HG03457 (cell line): ENCODE data around the gene ZNF587B.
"Not testable (repeated sequence)": the region's sequence is repeated elsewhere in the genome, so short reads cannot be mapped to it uniquely, and the experiment has no call there.

Source experiments
- ATAC-seq: cut with Tn5 transposase; IDR thresholded peaks from one replicate; pipeline ENCODE4 v1.9.1; 2021; ENCODE audit warnings: moderate number of reproducible peaks; ENCODE audit not compliant: unreplicated experiment

The ZNF587B gene

DNA sequence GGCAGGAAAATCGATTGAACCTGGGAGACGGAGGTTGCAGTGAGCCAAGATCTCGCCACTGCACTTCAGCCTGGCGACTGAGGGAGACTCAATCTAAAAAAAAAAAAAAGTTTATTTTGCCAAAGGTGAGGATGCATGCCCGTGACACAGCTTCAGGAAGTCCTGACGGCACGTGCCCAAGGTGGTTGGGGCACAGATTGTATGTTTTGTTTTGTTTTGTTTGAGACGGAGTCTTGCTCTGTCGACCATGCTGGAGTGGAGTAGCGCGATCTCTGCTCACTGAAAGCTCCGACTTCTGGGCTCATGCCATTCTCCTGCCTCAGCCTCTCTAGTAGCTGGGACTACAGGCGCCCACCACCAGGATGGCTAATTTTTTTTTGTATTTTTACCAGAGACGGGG lies 12.1 kb upstream of the ZNF587B start:
- no peak for ATAC-seq

DNA sequence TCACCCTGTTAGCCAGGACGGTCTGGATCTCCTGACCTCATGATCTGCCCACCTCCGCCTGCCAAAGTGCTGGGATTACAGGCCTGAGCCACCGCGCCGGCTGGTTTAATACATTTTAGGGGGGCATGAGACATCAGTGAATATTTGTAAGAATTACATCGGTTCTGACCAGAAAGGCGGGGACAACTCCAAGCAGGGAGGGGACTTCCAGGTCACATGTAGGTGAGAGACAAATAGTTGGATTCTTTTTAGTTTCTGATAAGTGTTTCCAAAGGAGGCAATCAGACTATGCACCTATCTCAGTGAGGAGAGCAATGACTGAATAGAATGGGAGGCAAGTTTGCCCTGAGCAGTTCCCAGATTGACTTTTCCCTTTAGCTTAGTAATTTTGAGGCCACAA lies 11.7 kb upstream of the ZNF587B start:
- no peak for ATAC-seq

DNA sequence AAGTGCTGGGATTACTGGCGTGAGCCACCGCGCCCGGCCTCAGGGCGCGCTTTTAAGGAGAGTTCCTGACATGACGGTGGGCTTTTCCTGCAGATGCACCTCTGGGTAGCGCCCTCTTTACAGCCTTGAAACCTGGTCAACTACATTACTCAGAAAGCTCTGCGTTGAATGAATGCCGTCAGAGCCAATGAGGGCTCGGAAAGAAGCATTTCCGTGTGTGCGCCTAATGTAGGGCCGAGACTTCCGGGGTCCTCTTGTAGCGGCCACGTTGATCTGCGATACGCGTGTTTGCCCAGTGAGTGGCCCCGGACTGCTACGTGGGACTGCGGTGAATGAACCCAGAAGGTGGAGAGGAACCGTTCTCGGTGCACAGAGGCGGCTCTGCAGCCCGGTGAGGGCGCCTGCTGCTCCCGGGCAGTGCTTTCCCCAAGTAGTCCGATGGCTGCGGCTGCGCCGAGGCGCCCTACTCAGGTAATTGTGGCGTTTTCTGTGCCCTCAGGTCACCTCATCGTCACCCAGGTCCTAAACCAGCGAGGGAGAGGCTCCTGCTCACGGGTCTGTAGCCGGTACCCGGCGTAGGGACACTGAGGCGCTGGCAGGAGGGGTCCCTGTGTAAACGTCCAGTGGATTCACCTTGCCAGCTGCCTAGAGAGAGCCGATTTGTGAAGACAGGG lies 10.5 kb upstream of the ZNF587B start:
- ATAC-seq = peak; percentile 76

DNA sequence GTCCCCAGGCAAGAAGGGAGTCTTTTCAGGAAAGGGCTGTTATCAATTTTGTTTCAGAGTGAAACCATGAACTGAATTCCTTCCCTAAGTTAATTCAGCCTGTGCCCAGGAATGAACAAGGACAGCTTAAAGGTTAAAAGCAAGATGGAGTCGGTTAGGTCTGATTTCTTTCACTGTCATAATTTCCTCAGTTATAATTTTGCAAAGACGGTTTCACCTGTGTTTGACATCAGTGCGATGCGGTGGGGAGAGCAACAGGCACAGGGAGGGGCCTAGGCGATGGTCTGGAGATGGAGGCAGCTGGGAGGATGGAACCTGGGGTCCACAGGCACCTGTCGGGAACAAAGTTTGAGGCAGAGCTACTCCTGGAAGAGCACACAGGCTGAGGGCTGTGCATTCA lies 9.5 kb upstream of the ZNF587B start:
- no peak for ATAC-seq

DNA sequence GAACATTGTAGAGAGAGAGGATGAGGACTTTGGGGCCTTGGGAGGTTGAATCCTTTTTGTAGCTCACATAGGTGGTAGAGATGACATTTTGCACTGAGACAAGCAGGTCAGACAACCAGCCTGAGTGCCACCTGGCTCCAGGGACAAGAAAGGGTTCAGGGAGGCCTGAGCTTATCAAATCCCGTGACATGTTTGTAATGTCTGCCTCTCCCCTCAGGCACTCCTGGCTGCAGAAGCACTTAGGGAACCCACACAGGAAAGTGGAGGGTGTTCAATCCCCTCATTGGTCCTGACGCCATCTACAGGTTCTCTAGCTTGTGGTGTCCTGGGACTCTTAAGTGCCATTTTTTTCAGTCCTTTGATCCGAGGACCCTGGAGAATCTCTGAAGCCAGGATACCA lies 9.0 kb upstream of the ZNF587B start:
- ATAC-seq = not testable (repeated sequence)

DNA sequence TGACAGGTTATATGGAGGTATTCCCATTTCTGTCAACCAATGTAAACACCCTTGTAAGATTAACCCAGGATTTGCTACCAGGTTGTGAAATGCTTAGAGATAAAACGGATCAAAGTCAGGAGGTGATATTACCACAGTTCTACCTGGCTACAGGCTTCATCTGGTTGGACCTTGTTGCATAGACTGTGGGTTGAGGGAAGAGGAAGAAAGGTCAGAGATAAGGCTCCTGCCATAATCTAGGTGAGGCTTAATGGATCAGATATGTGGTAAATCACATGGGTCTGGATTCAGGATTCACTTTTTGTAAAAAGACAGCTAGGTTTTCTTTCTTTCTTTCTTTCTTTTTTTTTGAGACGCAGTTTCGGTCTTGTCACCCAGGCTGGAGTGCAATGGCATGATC lies 8.6 kb upstream of the ZNF587B start:
- ATAC-seq = not testable (repeated sequence)

DNA sequence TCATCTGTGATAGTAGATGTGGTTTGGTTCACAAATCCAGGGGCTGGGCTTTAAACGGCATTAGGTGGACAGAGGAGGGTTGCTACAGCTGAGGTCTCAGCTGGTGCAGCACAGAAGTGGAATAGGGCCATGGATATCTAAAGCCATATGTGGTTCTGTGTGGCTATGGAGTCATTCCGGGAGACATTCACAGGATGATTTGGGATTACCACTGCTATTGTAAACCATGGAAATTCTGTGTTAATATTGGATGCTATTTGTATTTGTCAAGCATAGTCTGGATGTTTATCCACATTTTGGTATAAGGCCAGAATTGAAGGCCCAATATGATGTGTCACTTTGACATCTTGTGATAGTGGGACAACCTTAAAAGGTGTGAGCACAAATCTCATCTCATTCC lies 6.9 kb upstream of the ZNF587B start:
- not testable (repeated sequence) for ATAC-seq

DNA sequence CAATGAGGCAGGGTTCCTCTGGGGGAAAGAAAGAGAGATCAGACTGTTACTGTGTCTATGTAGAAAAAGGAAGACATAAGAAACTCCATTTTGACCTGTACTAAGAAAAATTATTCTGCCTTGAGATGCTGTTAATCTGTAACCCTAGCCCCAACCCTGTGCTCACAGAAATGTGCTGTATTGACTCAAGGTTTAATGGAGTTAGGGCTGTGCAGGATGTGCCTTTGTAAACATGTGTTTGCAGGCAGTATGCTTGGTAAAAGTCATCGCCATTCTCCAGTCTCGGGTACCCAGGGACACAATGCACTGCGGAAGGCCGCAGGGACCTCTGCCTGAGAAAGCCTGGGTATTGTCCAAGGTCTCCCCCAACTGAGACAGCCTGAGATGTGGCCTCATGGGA lies 6.5 kb upstream of the ZNF587B start:
- not testable (repeated sequence) for ATAC-seq

DNA sequence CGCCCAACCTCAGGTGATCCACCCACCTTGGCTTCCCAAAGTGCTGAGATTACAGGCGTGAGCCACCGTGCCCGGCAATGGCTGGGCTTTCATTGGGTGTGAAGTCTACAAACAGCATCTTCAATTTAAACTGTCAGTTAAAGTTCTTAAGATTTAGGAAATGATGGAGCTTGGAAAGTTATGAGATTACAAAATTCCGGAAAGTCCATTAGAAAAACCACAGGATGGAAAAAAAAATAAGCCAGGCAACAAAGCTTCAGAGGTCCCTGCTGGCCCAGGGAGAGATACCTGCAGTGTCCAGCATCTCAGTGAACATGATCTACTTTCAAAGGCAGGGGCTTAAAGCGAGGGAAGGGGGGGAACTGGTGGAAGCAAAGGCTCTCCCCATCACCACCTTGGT lies 4.6 kb upstream of the ZNF587B start:
- no peak for ATAC-seq

DNA sequence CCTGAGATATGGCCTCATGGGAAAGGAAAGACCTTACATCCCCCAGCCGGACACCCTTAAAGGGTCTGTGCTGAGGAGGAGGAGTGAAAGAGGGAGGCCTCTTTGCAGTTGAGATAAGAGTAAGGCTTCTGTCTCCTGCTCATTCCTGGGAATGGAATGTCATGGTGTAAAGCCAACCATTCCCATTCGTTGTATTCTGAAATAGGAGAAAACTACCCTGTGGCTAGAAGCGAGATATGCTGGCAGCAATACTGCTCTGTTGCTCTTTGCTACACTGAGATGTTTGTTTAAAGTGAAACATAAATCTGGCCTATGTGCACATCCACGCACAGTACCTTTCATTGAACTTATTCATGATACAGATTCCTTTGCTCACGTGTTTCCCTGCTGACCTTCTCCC lies 783 bp upstream of the ZNF587B start:
- ATAC-seq = no peak

DNA sequence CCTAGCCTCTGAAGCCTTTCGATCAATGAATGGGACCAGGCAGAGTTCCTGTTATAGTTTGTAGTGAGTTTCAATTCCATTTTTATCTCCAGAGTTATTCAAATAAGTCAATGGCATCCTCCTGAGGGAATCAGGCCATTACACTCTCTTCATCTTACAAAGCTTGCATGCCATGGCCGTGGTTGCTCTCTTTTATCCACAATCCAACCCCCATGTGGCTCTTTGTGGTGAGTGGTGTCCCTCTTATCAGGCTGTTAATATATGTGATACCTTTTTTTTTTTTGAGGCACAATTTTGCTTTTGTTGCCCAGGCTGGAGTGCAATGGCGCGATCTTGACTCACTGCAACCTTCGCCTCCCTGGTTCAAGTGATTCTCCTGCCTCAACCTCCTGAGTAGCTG lies 6.9 kb downstream of the ZNF587B start:
- not testable (repeated sequence) for ATAC-seq

DNA sequence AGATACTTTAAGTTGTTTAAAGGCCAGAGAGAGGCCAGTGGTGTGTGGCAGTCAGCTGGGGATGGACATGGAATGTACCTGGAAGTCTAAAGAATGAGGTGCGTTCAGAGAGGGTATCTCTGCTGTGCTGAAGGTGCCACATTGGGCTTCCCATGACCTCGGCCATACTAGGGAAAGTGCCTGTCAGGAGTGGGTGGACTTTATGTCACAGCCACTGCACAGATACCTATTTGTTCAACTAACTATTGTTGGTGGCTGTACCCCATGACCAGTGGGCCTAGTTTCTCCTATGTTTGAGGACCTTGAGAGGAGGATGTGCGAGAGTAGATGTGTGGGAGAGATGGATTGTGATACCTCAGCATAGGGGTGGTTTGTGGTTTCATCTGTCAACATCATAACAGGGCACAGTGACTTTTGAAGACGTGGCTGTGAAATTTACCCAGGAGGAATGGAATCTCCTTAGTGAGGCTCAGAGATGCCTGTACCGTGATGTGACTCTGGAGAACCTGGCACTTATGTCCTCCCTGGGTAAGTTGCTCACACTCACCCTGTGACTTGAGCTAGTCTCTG lies 8.6 kb downstream of the ZNF587B start:
- ATAC-seq = not testable (repeated sequence)

DNA sequence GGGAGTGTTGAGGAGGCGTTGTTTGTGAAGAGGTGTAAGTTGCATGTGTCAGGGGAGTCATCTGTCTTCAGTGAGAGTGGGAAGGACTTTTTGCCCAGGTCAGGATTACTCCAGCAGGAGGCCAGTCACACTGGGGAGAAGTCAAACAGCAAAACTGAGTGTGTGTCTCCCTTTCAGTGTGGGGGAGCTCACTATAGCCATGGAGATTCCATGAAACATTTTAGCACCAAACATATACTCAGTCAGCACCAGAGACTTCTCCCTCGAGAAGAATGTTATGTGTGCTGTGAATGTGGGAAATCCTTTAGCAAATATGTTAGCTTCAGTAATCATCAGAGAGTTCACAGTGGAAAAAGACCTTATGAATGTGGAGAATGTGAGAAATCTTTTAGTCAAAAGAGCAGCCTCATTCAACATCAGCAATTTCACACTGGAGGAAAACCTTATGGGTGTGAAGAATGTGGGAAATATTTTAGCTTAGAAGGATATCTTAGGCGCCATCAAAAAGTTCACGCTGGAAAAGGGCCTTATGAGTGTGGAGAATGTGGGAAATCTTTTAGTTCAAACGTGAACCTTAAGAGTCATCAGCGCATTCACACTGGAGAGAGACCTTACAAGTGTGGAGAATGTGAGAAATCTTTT lies 11.1 kb downstream of the ZNF587B start:
- ATAC-seq = no peak

DNA sequence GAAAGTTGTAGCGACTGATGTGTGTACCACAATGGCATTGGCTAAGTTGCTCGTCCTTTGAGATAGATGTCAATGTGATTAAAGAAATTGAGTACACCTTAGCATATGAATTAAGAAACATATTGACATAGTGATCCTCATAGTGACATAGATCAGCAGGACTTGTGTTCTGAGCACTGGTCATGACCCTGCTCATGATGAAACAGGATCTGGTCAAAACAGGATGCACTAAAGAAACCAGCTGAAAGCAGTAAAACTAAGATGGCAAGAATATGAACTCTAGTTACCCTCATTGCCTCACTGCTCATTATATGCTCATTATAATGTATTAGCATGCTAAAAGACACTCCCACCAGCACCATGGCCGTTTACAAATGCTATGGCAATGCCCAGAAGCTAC lies 17.1 kb downstream of the ZNF587B start:
- not testable (repeated sequence) for ATAC-seq

DNA sequence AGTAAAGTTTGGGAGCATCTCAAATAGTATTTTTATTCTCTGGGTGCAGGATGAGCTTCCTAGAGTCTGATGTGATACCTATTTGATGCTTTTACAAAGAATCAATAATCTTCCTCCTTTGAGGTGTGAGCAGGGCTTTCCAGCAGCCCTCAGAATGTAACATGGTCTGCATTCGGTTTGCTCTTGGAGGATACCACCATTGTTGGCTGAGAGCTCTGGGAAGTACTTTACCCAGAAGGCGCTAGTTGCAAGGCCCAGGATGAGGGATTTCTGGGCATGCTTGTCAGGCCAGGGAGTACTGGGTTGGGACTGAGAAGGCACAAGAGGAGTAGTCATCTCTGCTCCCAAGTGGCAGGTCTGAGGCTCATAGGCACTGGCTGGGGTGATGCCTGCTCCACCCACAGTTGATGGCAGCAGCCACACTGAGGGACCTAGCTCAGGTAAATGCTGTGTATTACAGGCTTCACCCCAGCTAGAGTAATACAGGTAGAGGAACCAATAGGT lies 19.1 kb downstream of the ZNF587B start:
- peak; percentile 23 for ATAC-seq

DNA sequence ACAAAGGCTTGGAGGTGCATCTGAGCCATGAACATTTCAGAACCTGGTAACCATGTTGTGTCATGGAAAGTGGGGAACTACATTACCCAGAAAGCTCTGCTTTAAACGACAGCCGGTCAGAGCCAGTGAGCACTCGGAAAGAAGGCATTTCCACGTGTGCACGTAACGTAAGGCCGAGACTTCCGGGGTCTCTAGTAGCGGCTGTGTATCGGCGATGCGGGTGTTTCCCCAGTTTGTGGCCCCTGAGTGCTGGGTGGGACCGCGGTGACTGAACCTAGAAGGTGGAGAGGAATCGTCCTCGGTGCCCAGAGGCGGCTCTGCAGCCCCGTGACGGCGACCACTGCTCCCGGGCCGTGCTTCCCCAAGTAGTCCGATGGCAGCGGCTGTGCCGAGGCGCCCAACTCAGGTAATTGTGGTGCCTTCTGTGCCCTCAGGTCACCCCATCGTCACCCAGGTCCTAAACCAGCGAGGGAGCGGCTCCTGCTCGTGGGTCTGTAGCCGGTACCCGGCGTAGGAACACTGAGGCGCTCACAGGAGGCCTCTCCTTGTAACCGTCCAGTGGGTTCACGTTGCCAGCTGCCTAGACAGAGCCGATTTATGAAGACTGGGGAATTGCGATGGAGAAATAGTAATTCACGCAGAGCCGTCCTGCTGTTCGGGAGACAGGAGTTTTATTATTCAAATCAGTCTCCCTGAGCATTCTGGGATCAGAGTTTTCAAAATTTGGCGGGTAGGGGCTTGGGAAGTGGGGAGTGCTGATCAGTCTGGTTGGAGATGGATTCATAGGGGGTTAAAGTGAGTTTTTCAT lies 19.8 kb downstream of the ZNF587B start, which contains the start of gene ZNF587:
TSS of gene ZNF587 (plus strand) at position 194 of the 808 bp plus-strand sequence. CDS start at position 374, 180 bp downstream.
- ATAC-seq = peak; percentile 93

DNA sequence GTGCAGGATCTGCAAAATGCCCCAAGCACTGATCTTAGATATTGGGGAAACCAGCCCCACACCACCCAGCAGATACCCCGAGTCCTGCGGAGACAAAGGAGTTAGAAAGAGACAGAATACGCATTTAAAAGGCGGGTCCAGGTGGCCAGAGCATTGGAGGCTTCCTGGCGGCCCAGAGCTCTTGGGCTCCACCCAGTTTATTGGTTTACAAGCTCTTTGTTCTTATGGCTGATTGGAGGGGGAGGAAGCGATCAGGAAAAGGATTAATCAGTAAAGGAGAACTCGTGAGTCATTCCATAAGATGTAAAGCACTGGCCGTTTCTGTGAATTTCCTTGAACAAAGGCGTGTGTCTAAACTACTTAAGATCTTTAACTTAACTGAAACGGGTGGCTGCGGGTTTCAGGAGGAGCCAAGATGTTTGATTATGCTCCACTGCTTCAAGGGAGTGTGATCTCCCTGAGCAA lies 20.5 kb downstream of the ZNF587B start:
- ATAC-seq = no peak

DNA sequence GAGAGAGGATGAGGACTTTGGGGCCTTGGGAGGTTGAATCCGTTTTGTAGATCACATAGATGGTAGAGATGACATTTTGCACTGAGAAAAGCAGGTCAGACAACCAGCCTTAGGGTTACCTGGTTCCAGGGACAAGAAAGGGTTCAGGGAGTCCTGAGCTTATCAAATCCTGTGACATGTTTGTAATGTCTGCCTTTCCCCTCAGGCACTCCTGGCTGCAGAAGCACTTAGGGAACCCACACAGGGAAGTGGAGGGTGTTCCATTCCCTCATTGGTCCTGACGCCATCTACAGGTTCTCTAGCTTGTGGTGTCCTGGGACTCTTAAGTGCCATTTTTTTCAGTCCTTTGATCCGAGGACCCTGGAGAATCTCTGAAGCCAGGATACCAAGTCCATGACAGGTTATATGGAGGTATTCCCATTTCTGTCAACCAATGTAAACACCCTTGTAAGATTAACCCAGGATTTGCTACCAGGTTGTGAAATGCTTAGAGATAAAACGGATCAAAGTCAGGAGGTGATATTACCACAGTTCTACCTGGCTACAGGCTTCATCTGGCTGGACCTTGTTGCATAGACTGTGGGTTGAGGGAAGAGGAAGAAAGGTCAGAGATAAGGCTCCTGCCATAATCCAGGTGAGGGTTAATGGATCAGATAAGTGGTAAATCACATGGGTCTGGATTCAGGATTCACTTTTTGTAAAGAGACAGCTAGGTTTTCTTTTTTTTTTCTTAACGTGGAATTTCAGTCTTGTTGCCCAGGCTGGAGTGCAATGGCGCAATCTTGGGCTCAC lies 21.9 kb downstream of the ZNF587B start:
- not testable (repeated sequence) for ATAC-seq

DNA sequence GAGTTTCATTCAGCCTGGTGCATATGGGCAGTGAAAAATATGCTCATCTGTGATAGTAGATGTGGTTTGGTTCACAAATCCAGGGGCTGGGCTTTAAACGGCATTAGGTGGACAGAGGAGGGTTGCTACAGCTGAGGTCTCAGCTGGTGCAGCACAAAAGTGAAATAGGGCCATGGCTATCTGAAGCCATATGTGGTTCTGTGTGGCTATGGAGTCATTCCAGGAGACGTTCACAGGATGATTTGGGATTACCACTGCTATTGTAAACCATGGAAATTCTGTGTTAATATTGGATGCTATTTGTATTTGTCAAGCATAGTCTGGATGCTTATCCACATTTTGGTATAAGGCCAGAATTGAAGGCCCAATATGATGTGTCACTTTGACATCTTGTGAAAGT lies 24.0 kb downstream of the ZNF587B start:
- ATAC-seq = not testable (repeated sequence)

DNA sequence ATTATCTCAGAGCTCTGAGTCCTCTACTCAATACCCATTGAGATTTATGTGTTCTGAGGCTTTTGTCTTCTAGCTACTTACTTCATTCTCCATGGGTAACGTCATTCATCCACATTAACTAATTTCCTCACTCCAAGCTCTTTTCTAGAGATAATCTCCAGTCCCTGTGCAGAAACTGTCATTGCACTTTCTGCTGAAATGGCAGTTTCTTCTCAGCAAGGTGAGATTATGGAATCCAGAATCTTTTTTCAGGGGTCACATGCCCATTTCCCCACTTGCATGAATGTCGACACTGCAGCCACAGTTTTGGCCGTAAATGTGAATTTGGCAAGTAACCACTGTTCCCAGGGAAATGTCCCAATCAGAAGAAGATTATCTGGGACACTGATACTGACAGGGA lies 32.3 kb downstream of the ZNF587B start:
- ATAC-seq = not testable (repeated sequence)
